Activated CD4-positive, alpha-beta T cell treated with anti-CD3 and anti-CD28 coated beads for 36 hours (primary cell): ENCODE results near the gene CENPX. TPM values are rescaled to one million over a fixed set of nuclear protein-coding genes. Genes with fewer than 3 reads are reported as not detected.

Experiments used
- ATAC-seq: fragments of 200-7000 bp; cut with Tn5 transposase; one replicate; pipeline ENCODE4 v1.10.0; 2021; ENCODE audit warnings: mild to moderate bottlenecking, moderate library complexity
- CTCF ChIA-PET: fragments of 350-600 bp; sonication (Branson Sonifier 250); formaldehyde crosslinking; loops from one replicate; lab custom pipeline; 2021; ENCODE audit warnings: antibody characterized with exemption; lab: Charles Lee
- POLR2A ChIA-PET: fragments of 350-600 bp; sonication (Branson Sonifier 250); formaldehyde crosslinking; loops from one replicate; lab custom pipeline; 2021; ENCODE audit warnings: antibody characterized with exemption, inconsistent platforms; lab: Charles Lee
- DNase-seq: peaks from one replicate; pipeline ENCODE4 v3.0.0-alpha.2; 2020
- H3K27ac Mint-ChIP-seq: one replicate; pipeline ENCODE4 v1.8.0; 2021; ENCODE audit warnings: mixed read lengths
- H3K27me3 Mint-ChIP-seq: one replicate; pipeline ENCODE4 v1.8.0; 2021; ENCODE audit warnings: mixed read lengths
- H3K36me3 Mint-ChIP-seq: one replicate; pipeline ENCODE4 v1.8.0; 2021; ENCODE audit warnings: low read depth, mixed read lengths
- H3K4me1 Mint-ChIP-seq: one replicate; pipeline ENCODE4 v1.8.0; 2021; ENCODE audit warnings: mixed read lengths
- H3K4me3 Mint-ChIP-seq: one replicate; pipeline ENCODE4 v1.8.0; 2021; ENCODE audit warnings: mild to moderate bottlenecking, moderate library complexity, mixed read lengths
- H3K9me3 Mint-ChIP-seq: one replicate; pipeline ENCODE4 v1.8.0; 2021; ENCODE audit warnings: low read depth, mixed read lengths
- intact Hi-C, 2 experiments: fragments of 100-400 bp; cut with DNase I in 1 of 2; cut with micrococcal nuclease in 1 of 2; formaldehyde crosslinking; loops; one replicate each; pipeline versions ENCODE4 v1.14.2 to v1.15.1; 2022 to 2024; cut with DNase I, micrococcal nuclease
- total RNA-seq, 2 experiments: library from RNA; stranded (reverse); gene quantifications; one replicate each; pipeline ENCODE4 v1.2.3, GENCODE V29; 2021

CENPX gene
- total RNA-seq, 2 experiments from 2014 or later = 77.5 to 84.1 TPM

GRCh38 chr17:82037092-82037888, 14.6 kb upstream of the CENPX start, which contains the start of gene DCXR:
TSS of gene DCXR (minus strand) at chr17:82037697. CDS start at chr17:82037682, 15 bp downstream.
- ATAC-seq (peak; percentile 97), DNase-seq (peak; percentile 97)
- Mint-ChIP-seq H3K4me1 (peaks cover 23% of the 10 kb centered on the region), H3K36me3 (peaks cover 7% of the 10 kb centered on the region), H3K27me3 (no peaks in the 10 kb centered on the region), H3K4me3 (peak within 1 kb of the TSS; percentile 82), H3K9me3 (no peaks in the 10 kb centered on the region), H3K27ac (peak within 1 kb of the TSS; percentile 80)
- ChIA-PET POLR2A (interaction anchor here (0.6 to 1.1 kb wide), 7 partner anchors 15 to 333 kb away, joined by 3 to 11 read pairs (median 3); partner anchors contain the start of genes CENPX, FASN and LRRC45), CTCF (interaction anchor here (0.6 to 1.2 kb wide), 17 partner anchors 9 to 169 kb away, joined by 3 to 16 read pairs (median 4); partner anchors contain the start of genes CENPX, DUS1L, FASN and LRRC45)
- intact Hi-C loops = loop anchor here (1.0 to 10.0 kb wide), 15 partner anchors 14 to 414 kb away; partner anchors contain the start of genes LRRC45 (in 2 of the 2), ASPSCR1 (in 1 of the 2), CENPX (in 1 of the 2) and CYBC1 (in 1 of the 2)

- CTCF ChIA-PET = interaction anchor here (0.9 to 1.2 kb wide), 2 partner anchors 69 to 77 kb away, joined by 3 read pairs; no protein-coding TSS in a partner anchor
- Mint-ChIP-seq H3K36me3 (peaks cover 7% of the 10 kb centered on the region), H3K27ac (peak overlapping the region; percentile 65), H3K4me1 (peaks cover 23% of the 10 kb centered on the region), H3K27me3 (no peaks in the 10 kb centered on the region), H3K9me3 (no peaks in the 10 kb centered on the region), H3K4me3 (peak overlapping the region; percentile 82)
- no peak for DNase-seq
- intact Hi-C loops = loop anchor here (1.0 to 10.0 kb wide), 15 partner anchors 13 to 414 kb away; partner anchors contain the start of genes LRRC45 (in 2 of the 2), ASPSCR1 (in 1 of the 2), CENPX (in 1 of the 2) and CYBC1 (in 1 of the 2)
- ATAC-seq = no peak
- POLR2A ChIA-PET = interaction anchor here (0.6 kb wide), 1 partner anchor 332 kb away, joined by 3 read pairs; no protein-coding TSS in a partner anchor
These were observed 14.0 kb upstream of the CENPX start for GRCh38 chr17:82036634-82037091.

GRCh38 chr17:82035956-82036633, 13.4 kb upstream of the CENPX start:
- peaks cover 23% of the 10 kb centered on the region for H3K4me1 Mint-ChIP-seq
- ChIA-PET CTCF (interaction anchor here (0.9 to 1.8 kb wide), 4 partner anchors 13 to 77 kb away, joined by 3 to 7 read pairs (median 3); partner anchors contain the start of genes CENPX and LRRC45), POLR2A (interaction anchor here (0.6 to 0.9 kb wide), 2 partner anchors 284 to 332 kb away, joined by 3 to 10 read pairs; no protein-coding TSS in a partner anchor)
- DNase-seq = no peak
- no peaks in the 10 kb centered on the region for H3K27me3 Mint-ChIP-seq
- no peak for ATAC-seq
- intact Hi-C loops = loop anchor here (2.0 to 10.0 kb wide), 3 partner anchors 13 to 415 kb away; partner anchors contain the start of genes CENPX (in 1 of the 2), CYBC1 (in 1 of the 2) and LRRC45 (in 1 of the 2)
- peaks cover 7% of the 10 kb centered on the region for H3K36me3 Mint-ChIP-seq
- peak overlapping the region; percentile 82 for H3K4me3 Mint-ChIP-seq
- no peaks in the 10 kb centered on the region for H3K9me3 Mint-ChIP-seq
- H3K27ac Mint-ChIP-seq = no peak overlapping the region

- H3K27ac Mint-ChIP-seq = peak overlapping the region; percentile 31
- peaks cover 7% of the 10 kb centered on the region for H3K36me3 Mint-ChIP-seq
- peak overlapping the region; percentile 82 for H3K4me3 Mint-ChIP-seq
- H3K9me3 Mint-ChIP-seq = no peaks in the 10 kb centered on the region
- peaks cover 25% of the 10 kb centered on the region for H3K4me1 Mint-ChIP-seq
- ChIA-PET POLR2A (interaction anchor here (0.7 to 1.2 kb wide), 4 partner anchors 9 to 284 kb away, joined by 3 to 10 read pairs (median 3); partner anchors contain the start of genes CENPX and LRRC45), CTCF (interaction anchor here (0.6 to 1.8 kb wide), 4 partner anchors 13 to 131 kb away, joined by 3 to 7 read pairs (median 4); partner anchors contain the start of genes CENPX and LRRC45)
- no peak for ATAC-seq
- intact Hi-C loops = loop anchor here in 1 of 2 experiments (10.0 kb wide), 1 partner anchor 289 kb away; no protein-coding TSS in a partner anchor
- DNase-seq = no peak
- no peaks in the 10 kb centered on the region for H3K27me3 Mint-ChIP-seq
These were observed 12.8 kb upstream of the CENPX start for GRCh38 chr17:82035488-82035887.

- H3K27ac Mint-ChIP-seq = no peak overlapping the region
- ATAC-seq (no peak), DNase-seq (no peak)
- no peaks in the 10 kb centered on the region for H3K9me3 Mint-ChIP-seq
- CTCF ChIA-PET = interaction anchor here (1.1 to 1.8 kb wide), 2 partner anchors 12 to 132 kb away, joined by 4 to 7 read pairs; partner anchors contain the start of genes CENPX and LRRC45
- H3K36me3 Mint-ChIP-seq = peaks cover 10% of the 10 kb centered on the region
- POLR2A ChIA-PET = interaction anchor here (0.7 to 1.2 kb wide), 3 partner anchors 8 to 269 kb away, joined by 3 read pairs; partner anchors contain the start of genes CENPX and LRRC45
- intact Hi-C loops = loop anchor here in 1 of 2 experiments (5.0 to 10.0 kb wide), 2 partner anchors 290 to 463 kb away; no protein-coding TSS in a partner anchor
- H3K4me1 Mint-ChIP-seq = peaks cover 29% of the 10 kb centered on the region
- H3K4me3 Mint-ChIP-seq = no peak overlapping the region
- H3K27me3 Mint-ChIP-seq = no peaks in the 10 kb centered on the region
These were observed 11.8 kb upstream of the CENPX start for GRCh38 chr17:82034371-82035011.

GRCh38 chr17:82033359-82034085, 10.8 kb upstream of the CENPX start:
- peaks cover 11% of the 10 kb centered on the region for H3K36me3 Mint-ChIP-seq
- ChIA-PET CTCF (interaction anchor here (0.7 kb wide), 1 partner anchor 71 kb away, joined by 3 read pairs; no protein-coding TSS in a partner anchor), POLR2A (no interaction called here)
- H3K4me1 Mint-ChIP-seq = peaks cover 22% of the 10 kb centered on the region
- H3K27me3 Mint-ChIP-seq = no peaks in the 10 kb centered on the region
- DNase-seq (no peak), ATAC-seq (no peak)
- H3K4me3 Mint-ChIP-seq = peak overlapping the region; percentile 41
- no peak overlapping the region for H3K27ac Mint-ChIP-seq
- intact Hi-C loops = loop anchor here in 1 of 2 experiments (5.0 to 10.0 kb wide), 2 partner anchors 291 to 464 kb away; no protein-coding TSS in a partner anchor
- no peaks in the 10 kb centered on the region for H3K9me3 Mint-ChIP-seq

- CTCF ChIA-PET = interaction anchor here (1.4 to 3.4 kb wide), 2 partner anchors 66 to 122 kb away, joined by 4 to 35 read pairs; partner anchors contain the start of gene FASN
These were observed 9.4 kb upstream of the CENPX start for GRCh38 chr17:82031885-82032627.

GRCh38 chr17:82031303-82031884, 8.7 kb upstream of the CENPX start, which contains the start of gene RAC3:
TSS of gene RAC3 (plus strand) at chr17:82031678. CDS start at chr17:82031762, 84 bp downstream.
- peaks cover 11% of the 10 kb centered on the region for H3K36me3 Mint-ChIP-seq
- ChIA-PET CTCF (interaction anchor here (0.9 to 3.4 kb wide), 5 partner anchors 34 to 126 kb away, joined by 4 to 35 read pairs (median 6); partner anchors contain the start of genes DUS1L and FASN), POLR2A (no interaction called here)
- H3K9me3 Mint-ChIP-seq = no peaks in the 10 kb centered on the region
- no peak within 1 kb of the TSS for H3K27ac Mint-ChIP-seq
- peak within 1 kb of the TSS; percentile 67 for H3K4me3 Mint-ChIP-seq
- peaks cover 18% of the 10 kb centered on the region for H3K4me1 Mint-ChIP-seq
- intact Hi-C loops = loop anchor here (1.0 to 10.0 kb wide), 5 partner anchors 8 to 466 kb away; partner anchors contain the start of genes LRRC45 (in 2 of the 2), ALYREF (in 1 of the 2), ANAPC11 (in 1 of the 2) and FASN (in 1 of the 2)
- peak; percentile 46 for DNase-seq
- no peaks in the 10 kb centered on the region for H3K27me3 Mint-ChIP-seq
- ATAC-seq = peak; percentile 54

More at GRCh38 chr17:82031885-82032627, 9.4 kb upstream of the CENPX start:
- H3K27ac Mint-ChIP-seq = no peak overlapping the region
- peak overlapping the region; percentile 43 for H3K4me3 Mint-ChIP-seq
- H3K36me3 Mint-ChIP-seq = peaks cover 11% of the 10 kb centered on the region
- H3K4me1 Mint-ChIP-seq = peaks cover 18% of the 10 kb centered on the region
- DNase-seq (peak; percentile 74), ATAC-seq (peak; percentile 54)
- POLR2A ChIA-PET = no interaction called here
- H3K9me3 Mint-ChIP-seq = no peaks in the 10 kb centered on the region
- intact Hi-C loops = loop anchor here (1.0 to 10.0 kb wide), 5 partner anchors 9 to 465 kb away; partner anchors contain the start of genes LRRC45 (in 2 of the 2), ALYREF (in 1 of the 2), ANAPC11 (in 1 of the 2) and FASN (in 1 of the 2)
- H3K27me3 Mint-ChIP-seq = no peaks in the 10 kb centered on the region
